HG03139 (cell line): ENCODE measurements around the gene DYNLT2.
"Not testable (repeated sequence)": the region's sequence is repeated elsewhere in the genome, so short reads cannot be mapped to it uniquely, and the experiment has no call there.

Experiments used
- ATAC-seq: cut with Tn5 transposase; IDR thresholded peaks from one replicate; pipeline ENCODE4 v1.9.1; 2021; ENCODE audit not compliant: unreplicated experiment

The DYNLT2 gene

DNA sequence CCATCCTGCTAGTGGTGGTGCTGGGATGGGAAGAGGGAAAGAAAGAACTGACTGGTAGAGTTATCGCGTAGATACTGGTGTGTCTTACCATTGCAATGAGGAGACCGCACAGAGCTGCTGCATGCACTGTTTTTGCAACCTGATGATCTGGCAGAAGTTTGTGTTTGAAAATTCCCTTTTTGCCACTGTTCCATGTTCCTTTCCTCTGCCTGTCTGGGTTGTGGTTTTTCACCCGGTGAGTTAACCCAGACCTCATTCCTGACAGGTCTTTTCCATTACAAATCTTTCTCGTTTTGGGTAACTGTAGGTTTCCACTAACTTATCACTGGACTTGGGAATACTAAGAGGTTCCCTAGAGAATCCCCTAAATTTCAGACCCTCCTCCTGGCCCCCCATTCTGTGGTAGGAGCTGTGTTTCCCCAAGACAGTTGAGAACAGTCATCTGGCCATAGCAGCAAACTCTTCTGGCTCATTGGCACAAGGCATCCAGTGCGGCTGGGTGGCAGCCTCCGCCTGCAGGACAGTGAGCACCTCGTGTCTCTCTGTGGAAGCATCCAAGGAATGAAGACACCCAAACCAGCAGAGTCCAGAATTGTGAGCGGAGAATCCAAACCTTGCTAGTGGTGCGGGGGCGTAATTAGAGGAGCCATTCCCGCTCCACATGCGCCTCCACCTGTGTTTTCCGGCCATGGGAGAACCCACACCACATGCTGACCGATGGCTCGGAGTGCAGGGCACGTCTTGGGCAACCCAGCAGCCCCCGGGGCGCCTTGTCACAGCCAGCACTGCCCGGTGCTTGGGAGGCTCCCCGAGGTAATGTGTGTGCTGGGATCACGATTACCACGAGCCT, 32.8 kb upstream of the DYNLT2 start:
- no peak for ATAC-seq

DNA sequence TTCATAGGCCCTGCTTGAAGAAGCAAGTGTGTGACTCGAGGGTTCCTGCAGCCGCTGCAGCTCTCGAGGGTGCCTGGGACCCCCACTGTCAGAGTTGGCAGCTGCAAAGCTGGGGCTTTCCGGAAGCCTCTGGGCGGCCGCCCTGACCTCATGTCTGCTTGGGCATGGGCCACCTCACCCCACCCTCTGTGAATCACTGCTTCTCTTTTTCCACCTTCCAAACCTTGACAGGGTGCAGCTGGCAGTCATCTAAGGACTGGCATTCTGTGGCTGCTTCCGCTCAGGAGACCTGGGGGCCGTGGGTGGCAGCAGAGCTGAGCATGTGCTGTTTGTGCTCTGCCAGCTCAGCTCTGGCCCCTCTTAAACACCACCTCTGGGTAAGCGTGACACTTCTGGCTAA, 32.0 kb upstream of the DYNLT2 start:
- no peak for ATAC-seq

DNA sequence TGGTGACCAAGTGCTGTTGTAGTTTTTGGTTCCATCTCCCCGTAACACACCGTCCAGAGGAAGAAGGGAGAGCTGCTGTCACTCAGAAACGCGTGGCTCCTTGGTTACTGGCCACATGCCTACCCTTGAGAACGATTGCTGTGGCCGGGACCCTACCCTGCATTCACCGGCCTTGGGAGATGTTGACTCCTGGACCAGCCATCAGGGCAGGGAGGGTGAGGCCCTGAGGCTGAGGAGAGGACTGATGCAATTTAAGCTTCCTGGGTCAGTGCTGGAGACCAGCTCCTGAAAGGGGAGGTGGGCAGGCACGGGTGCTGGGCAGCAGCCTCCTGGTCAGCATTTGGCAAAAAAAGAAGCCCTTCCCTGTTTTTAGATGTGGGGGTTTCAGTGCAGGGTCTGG, 31.6 kb upstream of the DYNLT2 start:
- no peak for ATAC-seq

DNA sequence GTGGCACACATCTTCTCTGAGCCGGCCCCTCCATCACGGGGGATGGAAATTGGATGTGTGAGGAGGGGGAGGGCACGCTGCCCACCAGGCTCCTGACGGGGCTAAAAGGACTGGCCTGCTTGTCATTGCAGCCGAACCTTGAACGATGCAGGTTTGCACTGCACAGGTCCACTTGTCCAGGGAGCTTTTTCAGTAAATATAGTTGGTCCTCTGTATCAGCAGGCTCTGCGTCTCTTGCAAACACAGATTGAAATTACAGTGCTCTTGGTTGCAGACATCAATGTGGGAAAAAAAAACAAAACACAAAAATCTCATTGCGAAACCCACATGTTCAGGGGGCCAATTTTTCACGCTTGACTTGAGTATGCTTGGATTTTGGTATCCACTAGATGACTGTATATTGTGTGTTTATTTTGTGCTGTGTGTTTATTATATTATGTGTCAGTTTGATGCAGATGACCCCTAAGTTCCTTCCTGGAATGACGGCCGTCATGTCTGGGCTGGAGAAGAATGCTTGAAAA, 29.3 kb upstream of the DYNLT2 start:
- ATAC-seq, result no peak

DNA sequence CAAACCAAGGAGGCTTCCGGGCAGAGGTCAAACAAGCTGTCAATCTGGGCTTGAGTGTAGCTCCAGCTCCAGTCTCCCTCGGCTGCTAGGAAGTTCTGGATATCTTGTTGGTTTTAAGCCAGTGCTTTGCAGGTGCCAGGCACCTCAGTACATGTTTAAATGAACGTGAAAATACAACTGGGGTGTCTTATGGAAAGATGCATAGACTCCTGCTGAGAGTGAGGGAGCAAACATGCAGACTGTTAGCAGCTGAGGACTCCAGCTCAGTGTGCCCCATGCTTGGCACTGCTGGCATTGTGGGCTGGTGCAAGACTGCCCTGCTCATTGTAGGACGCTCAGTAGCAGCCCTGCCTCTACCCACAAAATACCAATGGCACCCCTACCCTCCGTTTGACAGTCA, 28.5 kb upstream of the DYNLT2 start:
- ATAC-seq, result no peak

DNA sequence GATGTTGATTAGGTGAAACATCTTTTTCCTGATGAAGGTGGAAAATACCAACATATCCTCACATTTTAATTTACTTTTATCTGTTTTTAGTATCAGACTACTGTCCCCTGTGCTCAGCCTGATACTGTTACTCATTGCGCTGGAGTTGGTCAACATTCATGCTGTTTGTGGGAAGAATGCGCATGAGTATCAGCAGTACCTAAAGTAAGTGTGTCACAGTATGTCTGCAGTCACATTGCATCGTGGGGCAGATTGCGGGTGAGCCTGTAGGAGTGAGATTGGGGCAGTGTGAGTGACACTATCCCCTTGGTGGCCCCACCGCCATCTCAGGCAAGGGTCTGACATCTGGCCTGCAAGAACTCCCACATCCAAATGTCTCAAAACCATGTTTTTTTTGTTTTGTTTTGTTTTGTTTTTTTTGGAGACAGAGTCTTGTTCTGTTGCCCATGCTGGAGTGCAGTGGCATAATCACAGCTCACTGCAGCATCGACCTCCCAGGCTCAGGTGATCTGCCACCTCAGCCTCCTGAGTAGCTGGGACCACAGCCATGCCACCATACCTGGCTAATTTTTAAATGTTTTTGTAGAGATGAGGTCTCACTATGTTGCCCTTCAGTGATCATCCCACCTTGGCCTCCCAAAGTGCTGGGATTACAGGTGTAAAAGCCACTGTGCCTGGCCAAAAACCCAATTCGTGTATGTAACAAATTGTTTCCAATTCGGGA, 27.9 kb upstream of the DYNLT2 start:
- ATAC-seq, result no peak

DNA sequence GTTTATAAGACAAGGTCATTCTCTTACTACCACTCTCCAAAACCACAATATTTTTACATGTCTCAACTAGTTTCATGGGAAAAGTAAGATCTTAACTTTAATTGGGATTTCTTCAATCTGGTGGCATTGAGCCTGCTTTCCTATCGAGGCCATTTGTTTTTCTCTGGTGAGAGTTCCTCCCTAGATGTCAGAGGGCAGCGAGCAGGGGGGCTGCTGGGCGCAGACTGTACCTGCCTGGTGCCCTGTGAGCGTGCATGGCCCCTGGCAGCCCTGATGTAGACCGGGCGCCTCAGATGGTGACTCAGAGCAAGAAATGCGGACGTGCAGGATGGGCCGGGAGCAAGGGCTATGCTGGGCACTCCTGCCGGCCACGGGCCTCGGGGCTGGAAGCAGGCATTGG, 27.3 kb upstream of the DYNLT2 start:
- ATAC-seq, result no peak

DNA sequence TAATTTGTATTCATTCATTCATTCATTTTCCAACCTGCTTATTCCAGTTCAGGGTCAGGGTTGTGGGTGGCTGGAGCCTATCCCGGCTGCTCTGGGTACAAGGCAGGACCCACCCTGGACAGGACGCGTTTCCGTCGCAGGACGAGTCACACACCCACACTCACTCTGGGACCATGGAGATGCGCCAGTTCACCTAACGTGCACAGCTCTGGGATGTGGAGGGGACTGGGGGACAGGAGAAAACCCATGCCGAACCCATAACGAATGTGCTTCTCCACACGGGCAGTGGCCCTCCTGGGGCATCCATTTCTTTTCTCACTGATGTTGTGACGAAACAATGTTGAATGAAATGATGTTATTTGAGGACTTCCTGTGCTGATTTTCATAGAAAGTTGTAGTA, 26.5 kb upstream of the DYNLT2 start:
- no peak for ATAC-seq

DNA sequence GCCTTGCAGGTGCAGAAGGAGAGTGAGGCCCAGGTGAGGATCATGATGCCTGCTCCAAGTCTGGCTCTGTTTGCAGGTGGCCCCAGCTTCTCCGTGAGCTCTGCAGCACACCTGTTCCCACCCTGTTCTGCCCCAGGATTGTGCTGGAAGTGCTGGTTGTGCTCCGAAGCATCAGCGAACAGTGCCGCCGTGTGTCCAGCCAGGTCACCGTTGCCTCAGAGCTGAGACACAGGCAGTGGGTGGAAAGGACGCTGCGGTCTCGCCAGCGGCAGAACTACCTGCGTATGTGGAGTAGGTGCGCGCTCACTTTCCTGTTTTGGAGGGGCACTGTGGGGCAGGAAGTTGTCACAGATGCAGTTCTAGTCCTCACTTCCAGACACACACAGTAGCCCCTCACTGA, 25.0 kb upstream of the DYNLT2 start:
- ATAC-seq, result no peak

DNA sequence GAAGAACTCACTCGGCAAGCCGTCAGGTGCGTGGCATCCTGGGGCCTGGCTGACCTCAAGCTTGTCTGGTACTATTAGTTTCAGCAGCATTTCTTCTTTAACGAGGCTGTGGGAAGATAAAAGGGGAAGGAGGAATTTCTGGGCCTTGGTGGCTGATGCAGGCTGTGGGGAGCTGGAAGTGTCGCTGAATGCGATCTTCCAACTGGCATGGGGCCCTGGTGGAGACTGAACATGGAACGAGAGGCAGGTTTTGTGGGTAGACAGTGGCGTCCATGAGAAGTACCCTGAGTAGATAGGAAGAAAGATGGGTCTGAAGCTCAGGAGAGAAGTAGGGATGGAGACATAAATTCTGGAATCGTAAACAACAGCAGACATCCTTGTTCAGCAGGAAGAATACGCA, 23.9 kb upstream of the DYNLT2 start:
- no peak for ATAC-seq

DNA sequence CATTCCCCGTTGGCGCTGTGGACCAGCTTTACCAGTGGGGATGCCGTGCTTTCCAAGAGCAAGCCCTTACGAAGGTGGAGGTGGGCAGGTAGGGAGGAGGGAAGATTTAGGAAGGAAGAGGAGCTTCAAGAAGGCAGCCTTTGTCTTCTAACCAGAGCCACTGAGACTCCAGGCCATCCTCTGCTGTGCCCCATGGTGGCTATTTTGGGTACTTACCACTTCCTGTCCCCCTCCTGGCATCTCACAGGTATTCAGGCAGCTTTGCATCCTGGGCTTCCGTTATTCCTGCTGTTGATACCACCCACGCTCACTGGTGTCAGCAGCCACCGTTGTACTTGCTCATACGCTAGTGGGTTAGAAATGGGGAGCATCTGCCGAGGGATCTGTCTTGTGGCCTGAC, 23.0 kb upstream of the DYNLT2 start:
- ATAC-seq, result no peak

DNA sequence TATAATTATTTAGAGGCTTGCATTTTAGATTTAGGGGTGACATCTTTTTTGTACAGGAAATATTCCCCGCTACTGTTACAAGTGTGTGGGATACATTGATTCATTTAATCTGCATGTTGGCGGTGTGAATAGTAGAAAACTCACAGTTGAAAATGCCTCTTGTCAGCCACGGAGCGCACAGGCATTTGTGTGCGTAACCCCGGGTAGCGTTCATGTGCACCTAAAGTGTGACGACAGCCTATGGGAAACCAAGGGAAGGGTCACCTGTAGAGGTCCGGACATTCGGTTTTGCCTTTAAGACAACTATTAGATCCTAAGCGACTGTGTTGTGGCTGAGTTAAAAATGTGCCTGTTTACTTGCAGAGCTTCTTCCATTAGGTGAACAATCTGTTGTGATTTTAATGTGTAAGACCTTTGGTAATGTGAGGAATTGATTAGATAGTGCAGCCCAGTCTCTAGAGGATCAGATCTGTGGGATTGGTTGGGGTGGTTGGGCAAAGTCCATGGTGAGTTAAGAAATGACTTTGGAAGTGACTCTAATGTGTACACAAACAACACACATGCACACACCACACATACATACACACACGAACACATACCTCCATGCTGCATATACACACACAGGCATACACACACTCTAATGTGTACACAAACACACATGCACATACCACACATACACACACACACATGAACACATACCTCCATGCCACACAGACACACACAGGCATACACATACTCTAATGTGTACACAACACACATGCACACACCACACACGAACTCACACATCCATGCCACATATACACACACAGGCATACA, 15.8 kb upstream of the DYNLT2 start:
- ATAC-seq, result no peak

DNA sequence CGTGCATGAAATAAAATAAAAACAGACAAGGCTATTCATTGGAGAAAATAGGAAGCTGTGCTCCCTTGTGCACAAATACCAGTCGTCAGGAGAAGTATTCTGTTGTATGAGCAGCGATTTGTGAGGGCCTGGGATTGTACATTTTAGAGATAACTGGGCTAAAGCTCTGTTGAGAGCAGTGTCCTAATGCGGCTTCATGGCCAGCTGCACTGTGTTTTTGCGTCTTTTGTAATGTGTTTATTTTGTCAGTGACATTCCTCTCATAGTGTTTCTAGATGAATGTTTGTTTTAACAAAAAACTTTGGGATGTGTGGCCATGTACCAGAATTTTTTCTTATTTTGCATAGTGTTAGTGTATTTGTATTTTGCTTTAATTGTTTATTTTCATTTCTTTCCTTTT, 14.9 kb upstream of the DYNLT2 start:
- ATAC-seq, result no peak

DNA sequence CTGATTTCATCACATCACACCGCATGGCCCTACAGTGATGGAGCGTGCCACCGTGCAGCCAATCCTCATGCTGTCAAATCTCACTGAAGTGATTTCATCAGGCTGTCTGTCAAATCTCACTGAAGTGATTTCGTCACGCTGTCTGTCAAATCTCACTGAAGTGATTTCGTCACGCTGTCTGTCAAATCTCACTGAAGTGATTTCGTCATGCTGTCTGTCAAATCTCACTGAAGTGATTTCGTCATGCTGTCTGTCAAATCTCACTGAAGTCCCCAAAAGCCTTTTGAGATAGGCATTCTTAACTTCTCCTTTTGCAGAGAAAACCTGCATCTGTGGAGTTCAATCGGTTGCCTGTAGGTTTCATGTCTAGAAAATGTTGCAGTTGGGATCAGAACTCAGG, 14.4 kb upstream of the DYNLT2 start:
- ATAC-seq, result not testable (repeated sequence)

DNA sequence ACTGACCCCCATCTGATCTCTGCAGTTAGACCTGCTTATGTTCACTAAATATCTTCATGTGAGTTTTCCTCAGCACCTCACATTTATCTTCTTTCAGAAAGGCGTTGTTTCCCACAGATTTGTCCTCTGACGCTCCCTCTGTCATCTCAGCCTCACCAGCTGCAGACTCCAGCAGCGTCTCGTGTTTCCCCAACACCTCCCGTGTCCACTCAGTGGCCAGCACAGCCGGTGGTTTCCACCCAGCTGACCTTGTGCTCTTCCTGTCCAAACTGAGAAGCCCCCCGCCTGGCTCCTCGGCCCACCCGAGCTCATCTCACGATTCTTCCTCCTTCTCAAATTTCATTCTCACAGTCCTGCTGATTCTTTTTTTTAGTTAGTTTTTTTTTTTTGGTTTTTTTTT, 12.5 kb upstream of the DYNLT2 start:
- no peak for ATAC-seq

DNA sequence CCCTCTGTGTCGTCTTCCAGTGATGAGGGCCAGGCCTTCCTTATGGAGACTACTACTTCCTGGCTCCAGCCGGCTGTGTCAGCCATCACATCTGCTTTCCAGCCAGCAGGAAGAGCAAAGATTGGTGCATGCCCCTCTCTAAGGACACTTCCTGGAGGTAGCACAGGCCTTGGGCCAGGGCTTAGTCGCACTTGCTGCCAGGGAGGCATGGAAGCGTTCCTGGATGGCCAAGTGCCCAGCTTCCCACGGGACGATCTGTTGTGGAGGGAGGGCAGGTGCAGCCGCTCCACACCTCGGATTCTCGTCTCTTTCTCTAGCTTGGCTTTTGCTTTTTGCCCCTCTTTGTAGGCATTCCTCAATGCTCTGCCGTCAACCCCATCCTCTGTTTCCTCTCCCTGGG, 11.9 kb upstream of the DYNLT2 start:
- ATAC-seq, result no peak

DNA sequence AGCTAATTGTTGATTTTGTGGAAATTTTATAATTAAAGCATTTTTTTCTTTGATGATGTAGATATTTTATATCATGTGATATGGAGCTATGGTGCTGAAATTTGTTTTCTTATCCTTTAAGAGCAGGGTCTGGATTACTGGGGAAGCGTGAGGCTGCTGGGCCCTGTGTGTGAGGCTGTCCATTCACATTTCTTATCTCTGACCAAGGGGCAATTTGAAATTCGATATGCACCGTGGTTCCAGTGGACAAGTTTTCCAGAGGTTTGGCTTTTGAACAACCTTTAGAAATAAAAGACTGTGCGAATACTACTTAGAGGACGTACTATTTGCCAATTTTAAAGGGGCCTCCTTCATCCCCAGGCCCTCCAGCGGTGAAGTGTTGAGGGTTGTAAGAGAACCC, 3.8 kb upstream of the DYNLT2 start:
- ATAC-seq, result no peak

DNA sequence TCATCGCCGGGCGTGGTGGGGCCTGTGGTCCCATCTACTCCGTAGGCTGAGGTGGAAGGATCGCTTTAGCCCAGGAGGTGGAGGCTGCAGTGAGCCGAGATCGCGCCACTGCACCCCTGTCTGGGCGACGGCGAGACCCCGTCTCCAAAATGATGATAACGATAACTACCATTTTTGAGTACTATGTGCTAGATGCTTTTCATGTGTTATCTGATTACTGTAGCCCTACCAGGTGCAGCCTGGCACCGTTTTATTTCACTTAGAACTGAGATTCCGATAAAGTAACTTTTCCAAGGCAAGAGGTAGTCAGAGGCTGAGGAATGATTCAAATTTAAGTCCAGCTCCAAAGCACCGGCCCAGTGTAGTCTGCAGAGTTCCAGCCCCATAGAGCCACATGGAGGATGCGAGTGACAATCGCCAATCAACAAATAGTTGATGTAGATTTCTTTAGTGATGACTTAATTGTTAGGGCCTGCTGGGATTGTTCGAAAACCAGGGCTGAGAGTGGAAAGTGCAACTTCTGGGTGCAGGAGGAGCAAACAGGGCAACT, 777 bp upstream of the DYNLT2 start:
- no peak for ATAC-seq

DNA sequence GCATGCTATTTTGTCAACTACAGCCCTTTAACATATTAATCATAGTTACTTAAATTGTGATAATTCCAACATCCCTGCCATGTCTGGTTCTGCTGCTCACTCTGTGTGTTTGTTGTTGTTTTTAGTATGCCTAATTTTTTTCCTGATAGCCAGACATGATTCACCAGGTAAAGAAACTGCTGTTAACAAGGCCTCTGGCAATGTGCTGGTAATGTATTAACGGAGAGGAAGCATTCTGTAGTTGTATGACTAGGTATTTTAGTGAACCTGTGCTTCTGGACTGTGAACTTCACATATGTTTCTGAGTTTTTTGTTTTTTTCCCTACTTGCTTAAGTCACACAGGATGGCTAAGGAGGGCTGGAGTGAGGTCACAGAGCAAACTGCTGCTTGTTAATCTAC, 4.8 kb downstream of the DYNLT2 start:
- no peak for ATAC-seq

DNA sequence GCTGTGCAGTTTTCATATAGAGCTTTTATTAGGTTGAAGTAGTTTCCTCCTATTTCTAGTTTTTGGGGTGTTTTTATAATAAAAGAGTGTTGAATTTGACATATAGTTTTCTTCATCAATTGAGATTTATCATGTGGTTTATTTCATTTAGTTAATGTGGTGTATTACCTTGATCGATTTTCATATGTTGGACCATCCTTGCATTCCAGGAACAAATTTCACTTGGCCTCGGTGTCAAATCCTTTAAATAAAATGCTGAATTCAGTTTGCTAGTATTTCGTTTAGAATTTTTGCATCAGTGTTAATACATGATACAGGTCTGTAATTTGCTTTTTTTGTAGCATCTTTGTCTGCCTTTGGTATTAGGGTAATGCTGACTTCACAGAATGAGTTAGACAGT, 6.0 kb downstream of the DYNLT2 start:
- ATAC-seq, result no peak

DNA sequence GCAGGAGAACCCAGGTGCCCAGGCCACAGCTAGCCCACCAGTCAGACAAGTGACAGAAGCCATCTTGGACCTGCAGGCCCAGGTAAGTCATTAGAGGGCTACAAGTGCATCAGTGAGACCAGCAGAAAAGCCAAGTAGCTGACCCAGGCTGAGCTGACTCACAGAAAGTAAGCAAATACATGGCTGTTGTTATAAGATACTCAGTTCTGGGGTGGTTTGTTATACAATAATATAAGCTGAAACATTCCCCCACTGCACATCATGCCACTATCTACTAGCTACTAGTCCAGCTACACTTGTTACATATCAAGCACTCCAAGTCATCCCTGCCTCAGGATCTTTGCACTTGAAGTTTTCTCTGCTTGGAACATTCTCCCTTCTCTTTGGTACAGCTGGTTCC, 10.0 kb downstream of the DYNLT2 start:
- ATAC-seq, result no peak
